GM18909 (cell line): ENCODE data around the gene ZNF214.

Source experiments
- ATAC-seq: cut with Tn5 transposase; IDR thresholded peaks from one replicate; pipeline ENCODE4 v1.9.1; 2021; ENCODE audit warnings: mild to moderate bottlenecking; ENCODE audit not compliant: unreplicated experiment, poor library complexity

Gene ZNF214

GRCh38 chr11:7020183-7020917, at the start of gene ZNF214, which contains the start of gene NLRP14:
Gene ZNF214, minus strand, starts transcription at chr11:7020346. Its CDS starts 17,511 bp downstream, at chr11:7002835.
Gene NLRP14, plus strand, starts transcription at chr11:7020479. Its CDS starts 18,108 bp downstream, at chr11:7038587.
- peak; percentile 78 for ATAC-seq

GRCh38 chr11:7062534-7062933, 42.4 kb upstream of the ZNF214 start:
- no peak for ATAC-seq

- no peak for ATAC-seq
These were observed 40.7 kb upstream of the ZNF214 start for GRCh38 chr11:7060868-7061267.

- no peak for ATAC-seq
These were observed 37.5 kb upstream of the ZNF214 start for GRCh38 chr11:7057641-7058040.

GRCh38 chr11:7056828-7057513, 36.8 kb upstream of the ZNF214 start:
- ATAC-seq = no peak

- no peak for ATAC-seq
These were observed 30.0 kb upstream of the ZNF214 start for GRCh38 chr11:7050191-7050590.

GRCh38 chr11:7046474-7047175, 26.5 kb upstream of the ZNF214 start:
- no peak for ATAC-seq

GRCh38 chr11:7034019-7034418, 13.9 kb upstream of the ZNF214 start:
- no peak for ATAC-seq

- no peak for ATAC-seq
These were observed 12.5 kb upstream of the ZNF214 start for GRCh38 chr11:7032692-7033091.

GRCh38 chr11:7031471-7031871, 11.3 kb upstream of the ZNF214 start:
- no peak for ATAC-seq

- ATAC-seq = no peak
These were observed 10.7 kb upstream of the ZNF214 start for GRCh38 chr11:7030836-7031235.

GRCh38 chr11:7028141-7028540, 8.0 kb upstream of the ZNF214 start:
- ATAC-seq = no peak

GRCh38 chr11:7021318-7021717, 1.2 kb upstream of the ZNF214 start:
- ATAC-seq = no peak

GRCh38 chr11:7019500-7020182, 505 bp downstream of the ZNF214 start:
- no peak for ATAC-seq

- no peak for ATAC-seq
These were observed 4.1 kb downstream of the ZNF214 start for GRCh38 chr11:7016011-7016410.

GRCh38 chr11:7014118-7014517, 6.0 kb downstream of the ZNF214 start:
- no peak for ATAC-seq

- no peak for ATAC-seq
These were observed 15.7 kb downstream of the ZNF214 start for GRCh38 chr11:7004482-7004881.

GRCh38 chr11:6995703-6996102, 24.4 kb downstream of the ZNF214 start:
- no peak for ATAC-seq

GRCh38 chr11:6992457-6993417, 27.4 kb downstream of the ZNF214 start:
- ATAC-seq = no peak
